HepG2 (cell line): ENCODE data around the gene ZNF777. TPM values are rescaled to one million over a fixed set of nuclear protein-coding genes. Genes with fewer than 3 reads are reported as not detected.

Source experiments
- FOXP1 ChIP-seq, 2 experiments: fragments of 450-650 bp in 1 of 2; IDR thresholded peaks; 2 replicates each; pipeline ENCODE4 v1.6.1; 2017 to 2018; ENCODE audit warnings: antibody characterized with exemption in 1 of 2
- HMGXB3 ChIP-seq: sonication (generic); formaldehyde crosslinking; IDR thresholded peaks from 2 replicates; pipeline ENCODE4 v1.4.0; 2020; ENCODE audit warnings: missing genetic modification reagents, borderline replicate concordance
- HNRNPK ChIP-seq: fragments of 200-400 bp; formaldehyde crosslinking; IDR thresholded peaks from 2 replicates; pipeline ENCODE4 v1.6.1; 2018; ENCODE audit warnings: low read length, low read depth, moderate library complexity, mild to moderate bottlenecking; ENCODE audit not compliant: poor library complexity, severe bottlenecking
- IRX3 ChIP-seq: sonication (generic); formaldehyde crosslinking; IDR thresholded peaks from 2 replicates; pipeline ENCODE4 v1.8.1; 2023; ENCODE audit warnings: mild to moderate bottlenecking, low read depth, missing genetic modification reagents, borderline replicate concordance
- JDP2 ChIP-seq: sonication (generic); formaldehyde crosslinking; IDR thresholded peaks from 2 replicates; pipeline ENCODE4 v1.8.1; 2022; ENCODE audit warnings: missing genetic modification reagents, borderline replicate concordance
- RXRA ChIP-seq: sonication (generic); formaldehyde crosslinking; IDR thresholded peaks from 2 replicates; pipeline ENCODE4 v1.5.1; 2020; ENCODE audit warnings: missing genetic modification reagents
- SRSF1 ChIP-seq: fragments of 200-400 bp; formaldehyde crosslinking; optimal IDR thresholded peaks from 2 replicates; pipeline ENCODE3; 2017; ENCODE audit warnings: mild to moderate bottlenecking, low read depth, low read length, moderate library complexity
- U2AF1 ChIP-seq: fragments of 200-400 bp; formaldehyde crosslinking; optimal IDR thresholded peaks from 2 replicates; pipeline ENCODE3; 2017; ENCODE audit warnings: mild to moderate bottlenecking, low read depth, low read length
- ZBTB42 ChIP-seq: sonication (generic); formaldehyde crosslinking; IDR thresholded peaks from 2 replicates; pipeline ENCODE4 v1.5.0; 2020; ENCODE audit warnings: mild to moderate bottlenecking, missing genetic modification reagents
- ZIK1 ChIP-seq: sonication (generic); formaldehyde crosslinking; IDR thresholded peaks from 2 replicates; pipeline ENCODE4 v1.5.0; 2020; ENCODE audit warnings: mild to moderate bottlenecking, low read depth, missing genetic modification reagents, borderline replicate concordance
- ZNF432 ChIP-seq: sonication (generic); formaldehyde crosslinking; IDR thresholded peaks from 2 replicates; pipeline ENCODE4 v1.5.0; 2020; ENCODE audit warnings: missing genetic modification reagents, mild to moderate bottlenecking, borderline replicate concordance
- ZNF546 ChIP-seq: sonication (generic); formaldehyde crosslinking; conservative IDR thresholded peaks from 2 replicates; pipeline ENCODE4 v1.8.1; 2023; ENCODE audit warnings: mild to moderate bottlenecking, missing genetic modification reagents
- ZNF766 ChIP-seq: sonication (generic); formaldehyde crosslinking; IDR thresholded peaks from 2 replicates; pipeline ENCODE4 v1.5.0; 2020; ENCODE audit warnings: missing genetic modification reagents, borderline replicate concordance
- polyA plus RNA-seq, 8 experiments: library from polyadenylated mRNA; depleted of rRNA in 3 of 8; stranded (reverse) in 7 of 8; unstranded in 1 of 8; fragments of >200 nt; fragmentation: Illumina TruSeq in 4 of 8; extraction: Trizol in 4 of 8; gene quantifications; 2 replicates each; pipeline versions ENCODE4 v1.2.1 to v1.2.3, GENCODE V29; 2011 to 2016; ENCODE audit warnings: low read depth in 4 of 8, missing spikeins in 1 of 8, mixed read lengths in 1 of 8; ENCODE audit not compliant: insufficient read depth in 1 of 8
- total RNA-seq, 5 experiments: library from RNA; depleted of rRNA; stranded (reverse); fragments of >200 nt; fragmentation: Illumina TruSeq; extraction: Trizol; gene quantifications; 2 replicates each; pipeline ENCODE4 v1.2.3, GENCODE V29; 2016; ENCODE audit warnings: low read depth in 1 of 5
- TF ChIP-seq, protein P1 (sequence below): IDR thresholded peaks from 2 replicates; pipeline ENCODE4 v1.4.0; 2020; ENCODE audit warnings: mild to moderate bottlenecking, missing genetic modification reagents
- TF ChIP-seq, protein P2 (sequence below): IDR thresholded peaks from 2 replicates; pipeline ENCODE4 v1.6.1; 2018; ENCODE audit warnings: missing genetic modification reagents
- TF ChIP-seq, protein P3 (sequence below): sonication (generic); formaldehyde crosslinking; IDR thresholded peaks from 2 replicates; pipeline ENCODE4 v1.4.0; 2020; ENCODE audit warnings: missing genetic modification reagents, borderline replicate concordance

ZNF777 gene
- total and polyA plus RNA-seq, 2 of the 13 experiments (the other 11 are each of a cell fraction or from before 2014, with no cell fraction given), result 3.8 to 6.0 TPM

GRCh38 chr7:149497467-149498261 lies 36.8 kb upstream of the ZNF777 start, which contains the start of gene ZNF746 (continued):
- TF ChIP-seq, protein P1, sequence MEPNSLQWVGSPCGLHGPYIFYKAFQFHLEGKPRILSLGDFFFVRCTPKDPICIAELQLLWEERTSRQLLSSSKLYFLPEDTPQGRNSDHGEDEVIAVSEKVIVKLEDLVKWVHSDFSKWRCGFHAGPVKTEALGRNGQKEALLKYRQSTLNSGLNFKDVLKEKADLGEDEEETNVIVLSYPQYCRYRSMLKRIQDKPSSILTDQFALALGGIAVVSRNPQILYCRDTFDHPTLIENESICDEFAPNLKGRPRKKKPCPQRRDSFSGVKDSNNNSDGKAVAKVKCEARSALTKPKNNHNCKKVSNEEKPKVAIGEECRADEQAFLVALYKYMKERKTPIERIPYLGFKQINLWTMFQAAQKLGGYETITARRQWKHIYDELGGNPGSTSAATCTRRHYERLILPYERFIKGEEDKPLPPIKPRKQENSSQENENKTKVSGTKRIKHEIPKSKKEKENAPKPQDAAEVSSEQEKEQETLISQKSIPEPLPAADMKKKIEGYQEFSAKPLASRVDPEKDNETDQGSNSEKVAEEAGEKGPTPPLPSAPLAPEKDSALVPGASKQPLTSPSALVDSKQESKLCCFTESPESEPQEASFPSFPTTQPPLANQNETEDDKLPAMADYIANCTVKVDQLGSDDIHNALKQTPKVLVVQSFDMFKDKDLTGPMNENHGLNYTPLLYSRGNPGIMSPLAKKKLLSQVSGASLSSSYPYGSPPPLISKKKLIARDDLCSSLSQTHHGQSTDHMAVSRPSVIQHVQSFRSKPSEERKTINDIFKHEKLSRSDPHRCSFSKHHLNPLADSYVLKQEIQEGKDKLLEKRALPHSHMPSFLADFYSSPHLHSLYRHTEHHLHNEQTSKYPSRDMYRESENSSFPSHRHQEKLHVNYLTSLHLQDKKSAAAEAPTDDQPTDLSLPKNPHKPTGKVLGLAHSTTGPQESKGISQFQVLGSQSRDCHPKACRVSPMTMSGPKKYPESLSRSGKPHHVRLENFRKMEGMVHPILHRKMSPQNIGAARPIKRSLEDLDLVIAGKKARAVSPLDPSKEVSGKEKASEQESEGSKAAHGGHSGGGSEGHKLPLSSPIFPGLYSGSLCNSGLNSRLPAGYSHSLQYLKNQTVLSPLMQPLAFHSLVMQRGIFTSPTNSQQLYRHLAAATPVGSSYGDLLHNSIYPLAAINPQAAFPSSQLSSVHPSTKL (CRISPR knock-in tag), result no peak
- TF ChIP-seq ZIK1 (CRISPR knock-in tag) (no peak), IRX3 (no peak), RXRA (CRISPR knock-in tag) (no peak), U2AF1 (no peak), ZNF546 (CRISPR knock-in tag) (no peak), ZNF766 (CRISPR knock-in tag) (no peak), FOXP1 (IDR thresholded peaks at IDR 0.05) (no peak), FOXP1 (CRISPR knock-in tag; IDR thresholded peaks at IDR 0.05) (no peak), HNRNPK (no peak), ZBTB42 (no peak), SRSF1 (no peak), HMGXB3 (CRISPR knock-in tag) (no peak), ZNF432 (CRISPR knock-in tag) (no peak), JDP2 (no peak)
- TF ChIP-seq, protein P2, sequence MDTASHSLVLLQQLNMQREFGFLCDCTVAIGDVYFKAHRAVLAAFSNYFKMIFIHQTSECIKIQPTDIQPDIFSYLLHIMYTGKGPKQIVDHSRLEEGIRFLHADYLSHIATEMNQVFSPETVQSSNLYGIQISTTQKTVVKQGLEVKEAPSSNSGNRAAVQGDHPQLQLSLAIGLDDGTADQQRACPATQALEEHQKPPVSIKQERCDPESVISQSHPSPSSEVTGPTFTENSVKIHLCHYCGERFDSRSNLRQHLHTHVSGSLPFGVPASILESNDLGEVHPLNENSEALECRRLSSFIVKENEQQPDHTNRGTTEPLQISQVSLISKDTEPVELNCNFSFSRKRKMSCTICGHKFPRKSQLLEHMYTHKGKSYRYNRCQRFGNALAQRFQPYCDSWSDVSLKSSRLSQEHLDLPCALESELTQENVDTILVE (CRISPR knock-in tag), result no peak
- TF ChIP-seq, protein P3, sequence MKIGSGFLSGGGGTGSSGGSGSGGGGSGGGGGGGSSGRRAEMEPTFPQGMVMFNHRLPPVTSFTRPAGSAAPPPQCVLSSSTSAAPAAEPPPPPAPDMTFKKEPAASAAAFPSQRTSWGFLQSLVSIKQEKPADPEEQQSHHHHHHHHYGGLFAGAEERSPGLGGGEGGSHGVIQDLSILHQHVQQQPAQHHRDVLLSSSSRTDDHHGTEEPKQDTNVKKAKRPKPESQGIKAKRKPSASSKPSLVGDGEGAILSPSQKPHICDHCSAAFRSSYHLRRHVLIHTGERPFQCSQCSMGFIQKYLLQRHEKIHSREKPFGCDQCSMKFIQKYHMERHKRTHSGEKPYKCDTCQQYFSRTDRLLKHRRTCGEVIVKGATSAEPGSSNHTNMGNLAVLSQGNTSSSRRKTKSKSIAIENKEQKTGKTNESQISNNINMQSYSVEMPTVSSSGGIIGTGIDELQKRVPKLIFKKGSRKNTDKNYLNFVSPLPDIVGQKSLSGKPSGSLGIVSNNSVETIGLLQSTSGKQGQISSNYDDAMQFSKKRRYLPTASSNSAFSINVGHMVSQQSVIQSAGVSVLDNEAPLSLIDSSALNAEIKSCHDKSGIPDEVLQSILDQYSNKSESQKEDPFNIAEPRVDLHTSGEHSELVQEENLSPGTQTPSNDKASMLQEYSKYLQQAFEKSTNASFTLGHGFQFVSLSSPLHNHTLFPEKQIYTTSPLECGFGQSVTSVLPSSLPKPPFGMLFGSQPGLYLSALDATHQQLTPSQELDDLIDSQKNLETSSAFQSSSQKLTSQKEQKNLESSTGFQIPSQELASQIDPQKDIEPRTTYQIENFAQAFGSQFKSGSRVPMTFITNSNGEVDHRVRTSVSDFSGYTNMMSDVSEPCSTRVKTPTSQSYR (CRISPR knock-in tag), result no peak
